GM23338 (cell line): ENCODE measurements around the gene IBA57. TPM values are rescaled to one million over a fixed set of nuclear protein-coding genes. Genes with fewer than 3 reads are reported as not detected.

Experiments used
- ATAC-seq: fragments of 200-7000 bp; cut with Tn5 transposase; 3 replicates; pipeline ENCODE4 v1.9.1; 2020
- DNase-seq: peaks from one replicate; pipeline ENCODE4 v3.0.0-alpha.2; 2015; ENCODE audit warnings: low spot score
- H2AFZ ChIP-seq: fragments of 200-600 bp; sonication (generic); 2 replicates; pipeline ENCODE4 v1.8.0; 2016; ENCODE audit warnings: antibody characterized with exemption, mild to moderate bottlenecking, moderate library complexity
- H3F3A ChIP-seq: fragments of 200-600 bp; sonication (generic); replicated peaks from 2 replicates; pipeline ENCODE4 v1.8.0; 2017; ENCODE audit warnings: antibody characterized with exemption, mixed run types, low read depth
- H3K27ac ChIP-seq: fragments of 200-600 bp; sonication (generic); 2 replicates; pipeline ENCODE4 v1.6.1; 2016; ENCODE audit warnings: low read depth
- H3K27me3 ChIP-seq: fragments of 200-600 bp; sonication (generic); 2 replicates; pipeline ENCODE4 v1.8.0; 2016; ENCODE audit warnings: mild to moderate bottlenecking, mixed run types, moderate library complexity; ENCODE audit not compliant: insufficient read depth
- H3K36me3 ChIP-seq: fragments of 200-600 bp; sonication (generic); 2 replicates; pipeline ENCODE4 v1.8.0; 2016; ENCODE audit warnings: mild to moderate bottlenecking; ENCODE audit not compliant: insufficient read depth
- H3K4me1 ChIP-seq: fragments of 200-600 bp; sonication (generic); 2 replicates; pipeline ENCODE4 v1.8.0; 2016; ENCODE audit warnings: mild to moderate bottlenecking, moderate library complexity; ENCODE audit not compliant: insufficient read depth
- H3K4me2 ChIP-seq: fragments of 200-600 bp; sonication (generic); 2 replicates; pipeline ENCODE4 v1.7.1; 2017; ENCODE audit warnings: mixed run types
- H3K4me3 ChIP-seq: fragments of 200-600 bp; sonication (generic); 2 replicates; pipeline ENCODE4 v1.6.1; 2016; ENCODE audit warnings: mixed run types
- H3K79me2 ChIP-seq: fragments of 200-600 bp; sonication (generic); replicated peaks from 2 replicates; pipeline ENCODE4 v1.8.0; 2017; ENCODE audit warnings: mild to moderate bottlenecking; ENCODE audit not compliant: insufficient read depth
- H3K9me2 ChIP-seq: fragments of 200-600 bp; sonication (generic); 2 replicates; pipeline ENCODE4 v1.8.0; 2017; ENCODE audit not compliant: insufficient read depth
- H4K20me1 ChIP-seq: fragments of 200-600 bp; sonication (generic); replicated peaks from 2 replicates; pipeline ENCODE4 v1.8.0; 2017; ENCODE audit warnings: mild to moderate bottlenecking; ENCODE audit not compliant: insufficient read depth
- H3K27ac Mint-ChIP-seq: 2 replicates; pipeline ENCODE4 v1.8.0; 2020; ENCODE audit warnings: inconsistent platforms, mild to moderate bottlenecking, moderate library complexity, mixed read lengths
- H3K27me3 Mint-ChIP-seq: 3 replicates; pipeline ENCODE4 v1.8.0; 2022; ENCODE audit warnings: low read depth, mild to moderate bottlenecking, moderate library complexity, mixed read lengths, inconsistent platforms; ENCODE audit not compliant: insufficient read depth, poor library complexity
- H3K36me3 Mint-ChIP-seq: 3 replicates; pipeline ENCODE4 v1.8.0; 2021; ENCODE audit warnings: low read depth, mild to moderate bottlenecking, inconsistent platforms, moderate library complexity, mixed read lengths
- H3K4me1 Mint-ChIP-seq: 3 replicates; pipeline ENCODE4 v1.8.0; 2020; ENCODE audit warnings: mild to moderate bottlenecking, inconsistent platforms, mixed read lengths
- H3K4me3 Mint-ChIP-seq: 3 replicates; pipeline ENCODE4 v1.8.0; 2021; ENCODE audit warnings: moderate library complexity, mild to moderate bottlenecking, inconsistent platforms, mixed read lengths
- H3K9me3 Mint-ChIP-seq: 3 replicates; pipeline ENCODE4 v1.8.0; 2020; ENCODE audit warnings: moderate library complexity, mild to moderate bottlenecking, inconsistent platforms, mixed read lengths
- CREB1 ChIP-seq: fragments of 250-450 bp; sonication (Bioruptor Pico); IDR thresholded peaks from 2 replicates; pipeline ENCODE4 v1.5.0; 2020; ENCODE audit warnings: low read depth, mild to moderate bottlenecking, moderate library complexity
- CTCF ChIP-seq, 2 experiments: fragments of 200-600 bp in 1 of 2; sonication (generic) in 1 of 2; conservative IDR thresholded peaks; 2 replicates each; pipeline versions ENCODE4 v1.5.1 to v1.6.1; 2016 to 2017; ENCODE audit warnings: antibody characterized with exemption in 2 of 2, low read depth in 2 of 2, mild to moderate bottlenecking in 2 of 2, moderate library complexity in 1 of 2
- ETS1 ChIP-seq: IDR thresholded peaks from 2 replicates; pipeline ENCODE4 v1.6.1; 2016; ENCODE audit warnings: antibody characterized with exemption
- EZH2 ChIP-seq: fragments of 200-600 bp; sonication (generic); IDR thresholded peaks from one replicate; pipeline ENCODE4 v1.8.0; 2017; ENCODE audit warnings: antibody characterized with exemption, mild to moderate bottlenecking, low read depth; ENCODE audit not compliant: unreplicated experiment
- JUNB ChIP-seq: IDR thresholded peaks from one replicate; pipeline ENCODE4 v1.6.1; 2016; ENCODE audit warnings: antibody characterized with exemption; ENCODE audit not compliant: unreplicated experiment
- NANOG ChIP-seq: IDR thresholded peaks from 2 replicates; pipeline ENCODE4 v1.6.1; 2016; ENCODE audit warnings: antibody characterized with exemption, borderline replicate concordance
- POLR2AphosphoS5 ChIP-seq: IDR thresholded peaks from 2 replicates; pipeline ENCODE4 v1.6.1; 2016; ENCODE audit warnings: antibody characterized with exemption, low read depth
- STAT1 ChIP-seq: IDR thresholded peaks from one replicate; pipeline ENCODE4 v1.6.1; 2016; ENCODE audit warnings: antibody characterized with exemption; ENCODE audit not compliant: unreplicated experiment
- ZNF114 ChIP-seq: fragments of 250-450 bp; sonication (Bioruptor Pico); IDR thresholded peaks from 2 replicates; pipeline ENCODE4 v1.5.0; 2020; ENCODE audit warnings: mild to moderate bottlenecking, moderate library complexity
- ZNF331 ChIP-seq: fragments of 250-450 bp; sonication (Bioruptor Pico); IDR thresholded peaks from 2 replicates; pipeline ENCODE4 v1.5.0; 2020; ENCODE audit warnings: low read depth, mild to moderate bottlenecking, moderate library complexity
- ZNF462 ChIP-seq: fragments of 250-450 bp; sonication (Bioruptor Pico); IDR thresholded peaks from 2 replicates; pipeline ENCODE4 v1.5.0; 2020; ENCODE audit warnings: mild to moderate bottlenecking, moderate library complexity
- polyA plus RNA-seq: library from polyadenylated mRNA; unstranded; fragments of >200 nt; fragmentation: Nextera tagmentation; extraction: Ambion mirVana; gene quantifications from 2 replicates; pipeline ENCODE4 v1.2.1, GENCODE V29; 2016
- total RNA-seq: library from RNA; depleted of rRNA; stranded (reverse); fragments of >200 nt; shearing (Covaris generic); gene quantifications from 2 replicates; pipeline ENCODE4 v1.2.3, GENCODE V29; 2014

IBA57 gene
- total and polyA plus RNA-seq, 2 experiments from 2014 or later = 1.1 to 10.3 TPM

GRCh38 chr1:228175316-228176023 lies 9.9 kb downstream of the IBA57 start:
- H3K36me3 ChIP-seq = no peaks in the 10 kb centered on the region
- ATAC-seq (no peak), DNase-seq (no peak)
- peaks cover 4% of the 10 kb centered on the region; the same call in 1 of the 2 replicates for H3F3A ChIP-seq
- no peaks in the 10 kb centered on the region; the same call in 2 of the 3 replicates for H3K9me3 Mint-ChIP-seq
- no peak overlapping the region for H3K27ac ChIP-seq
- no peaks in the 10 kb centered on the region for H3K9me2 ChIP-seq
- no peak overlapping the region for H3K27ac Mint-ChIP-seq
- H3K27me3 ChIP-seq = no peaks in the 10 kb centered on the region
- no peak overlapping the region for H2AFZ ChIP-seq
- TF ChIP-seq POLR2AphosphoS5 (no peak), ZNF114 (no peak), EZH2 (no peak), JUNB (no peak), STAT1 (no peak), CREB1 (CRISPR knock-in tag) (no peak), NANOG (no peak)
- peaks cover 2% of the 10 kb centered on the region; the same call in 1 of the 3 replicates for H3K36me3 Mint-ChIP-seq
- H3K4me3 ChIP-seq = no peak overlapping the region
- H3K79me2 ChIP-seq = peaks cover 3% of the 10 kb centered on the region; the same call in 1 of the 2 replicates
- no peak overlapping the region for H3K4me3 Mint-ChIP-seq
- H3K4me2 ChIP-seq = no peak overlapping the region
- no peaks in the 10 kb centered on the region; the same call in 1 of the 2 replicates for H4K20me1 ChIP-seq
- H3K27me3 Mint-ChIP-seq = peaks cover 5% of the 10 kb centered on the region
- no peaks in the 10 kb centered on the region; the same call in 2 of the 3 replicates for H3K4me1 Mint-ChIP-seq
- H3K4me1 ChIP-seq = no peaks in the 10 kb centered on the region

- peaks cover 2% of the 10 kb centered on the region; the same call in 1 of the 3 replicates for H3K36me3 Mint-ChIP-seq
- H3K27me3 Mint-ChIP-seq = peaks cover 5% of the 10 kb centered on the region
- no peak overlapping the region for H3K4me3 ChIP-seq
- H3K27me3 ChIP-seq = no peaks in the 10 kb centered on the region
- H3K79me2 ChIP-seq = 0 out of 2 replicates have a peak, but pooled peaks cover 3% of the 10 kb centered on the region
- H3K27ac ChIP-seq = no peak overlapping the region
- H3F3A ChIP-seq = peaks cover 4% of the 10 kb centered on the region; the same call in 1 of the 2 replicates
- H3K27ac Mint-ChIP-seq = no peak overlapping the region
- TF ChIP-seq ZNF462 (CRISPR knock-in tag) (no peak), ZNF114 (no peak), CREB1 (CRISPR knock-in tag) (no peak), POLR2AphosphoS5 (no peak), ZNF331 (CRISPR knock-in tag) (no peak), JUNB (no peak), ETS1 (no peak), CTCF (conservative IDR thresholded peaks at IDR 0.05; ENCODE audit: low read depth in 2 of 2) (no peak)
- H3K9me2 ChIP-seq = no peaks in the 10 kb centered on the region
- ATAC-seq (no peak), DNase-seq (no peak)
- H3K4me2 ChIP-seq = no peak overlapping the region
- no peak overlapping the region for H2AFZ ChIP-seq
- no peak overlapping the region for H3K4me3 Mint-ChIP-seq
- H3K9me3 Mint-ChIP-seq = no peaks in the 10 kb centered on the region; the same call in 2 of the 3 replicates
- no peaks in the 10 kb centered on the region for H3K36me3 ChIP-seq
- no peaks in the 10 kb centered on the region for H3K4me1 ChIP-seq
- no peaks in the 10 kb centered on the region; the same call in 2 of the 3 replicates for H3K4me1 Mint-ChIP-seq
- no peaks in the 10 kb centered on the region; the same call in 1 of the 2 replicates for H4K20me1 ChIP-seq
Measured at GRCh38 chr1:228176024-228176395, 10.4 kb downstream of the IBA57 start.
